ENCODE results near the gene ITPRID2. TPM values are rescaled to one million over a fixed set of nuclear protein-coding genes. Genes with fewer than 3 reads are reported as not detected.

The ITPRID2 gene
- 101 and 286 TPM in 2 replicates for total RNA-seq (ENCODE audit: low replicate concordance)

DNA sequence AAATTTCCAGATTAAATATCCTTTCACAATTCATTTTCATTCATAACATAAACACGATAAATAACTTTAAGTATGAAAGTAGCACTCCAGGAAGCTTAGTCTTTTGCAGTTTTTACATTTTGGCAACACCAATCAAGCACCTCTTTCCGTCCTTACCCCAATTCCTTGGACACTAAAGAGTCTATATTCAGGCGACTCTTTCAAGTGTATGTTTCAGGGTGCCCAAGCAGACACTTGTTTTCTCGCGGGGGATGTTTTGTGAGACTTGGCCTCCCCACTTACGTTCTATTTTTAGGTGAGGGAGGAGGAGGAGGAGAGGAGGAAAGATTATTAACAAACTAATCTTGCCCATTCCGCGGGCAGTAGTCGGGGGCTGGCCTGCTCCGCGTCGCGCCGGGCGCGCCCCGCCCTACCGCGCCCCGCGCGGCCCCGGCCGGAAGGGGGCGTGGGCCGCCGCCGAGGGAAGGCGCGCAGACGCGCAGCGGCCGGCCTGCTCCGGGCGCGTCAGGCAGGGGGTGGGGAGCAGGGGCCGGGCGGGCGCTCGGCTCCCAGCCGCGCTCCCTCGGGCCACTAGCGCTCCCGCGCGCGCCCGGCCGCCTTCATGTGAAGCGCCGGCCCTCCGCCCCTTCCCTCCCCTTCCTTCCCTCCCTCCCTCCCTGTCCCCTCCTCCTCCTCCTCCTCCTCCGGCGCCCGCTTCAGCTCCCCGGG is at the start of gene ITPRID2:
ITPRID2 (plus strand) TSS at position 473 of the 708 bp plus-strand sequence. CDS start 337 bp downstream, outside the sequence.
- DNase-seq (ENCODE audit: low read depth), result peak; percentile 82
- H3K4me3 ChIP-seq (ENCODE audit: low read depth, low read length), result peak within 1 kb of the TSS; percentile 84
- TF ChIP-seq, protein P1, sequence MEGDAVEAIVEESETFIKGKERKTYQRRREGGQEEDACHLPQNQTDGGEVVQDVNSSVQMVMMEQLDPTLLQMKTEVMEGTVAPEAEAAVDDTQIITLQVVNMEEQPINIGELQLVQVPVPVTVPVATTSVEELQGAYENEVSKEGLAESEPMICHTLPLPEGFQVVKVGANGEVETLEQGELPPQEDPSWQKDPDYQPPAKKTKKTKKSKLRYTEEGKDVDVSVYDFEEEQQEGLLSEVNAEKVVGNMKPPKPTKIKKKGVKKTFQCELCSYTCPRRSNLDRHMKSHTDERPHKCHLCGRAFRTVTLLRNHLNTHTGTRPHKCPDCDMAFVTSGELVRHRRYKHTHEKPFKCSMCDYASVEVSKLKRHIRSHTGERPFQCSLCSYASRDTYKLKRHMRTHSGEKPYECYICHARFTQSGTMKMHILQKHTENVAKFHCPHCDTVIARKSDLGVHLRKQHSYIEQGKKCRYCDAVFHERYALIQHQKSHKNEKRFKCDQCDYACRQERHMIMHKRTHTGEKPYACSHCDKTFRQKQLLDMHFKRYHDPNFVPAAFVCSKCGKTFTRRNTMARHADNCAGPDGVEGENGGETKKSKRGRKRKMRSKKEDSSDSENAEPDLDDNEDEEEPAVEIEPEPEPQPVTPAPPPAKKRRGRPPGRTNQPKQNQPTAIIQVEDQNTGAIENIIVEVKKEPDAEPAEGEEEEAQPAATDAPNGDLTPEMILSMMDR (IDR thresholded peaks at IDR 0.05; ENCODE audit: insufficient read depth, low read length), result no peak

DNA sequence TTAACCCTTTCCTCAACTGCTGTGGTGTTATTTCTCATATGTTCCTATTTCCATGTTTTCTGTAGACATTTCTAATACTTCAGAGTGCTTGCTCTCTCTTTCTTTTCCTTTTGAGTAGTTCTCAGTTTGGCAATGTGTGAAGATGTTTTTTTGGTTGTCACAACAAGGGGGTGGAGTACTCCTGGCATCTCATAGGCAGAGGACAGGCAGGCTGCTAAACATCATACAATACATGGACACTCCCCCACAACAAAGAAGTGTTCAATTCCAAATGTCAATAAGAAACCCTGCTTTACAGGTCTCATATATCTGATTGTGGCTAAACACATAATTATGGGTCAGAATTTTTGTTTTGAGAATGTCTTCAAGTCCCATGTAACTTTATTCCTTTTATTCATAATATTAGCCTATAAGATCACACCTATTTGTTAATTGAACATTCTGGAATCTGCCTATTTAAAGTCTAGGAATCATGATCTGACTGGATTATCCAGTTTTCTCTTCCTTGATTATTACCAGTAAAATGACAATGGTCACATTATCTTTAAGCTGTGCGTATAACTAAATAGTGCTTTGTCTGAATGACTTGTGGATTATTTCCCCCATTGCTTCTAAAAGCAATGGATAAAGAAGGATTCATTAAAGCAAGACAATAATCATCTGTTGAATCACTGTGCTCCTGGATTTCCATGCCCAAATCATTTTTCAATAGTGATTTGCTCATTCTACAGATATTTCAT is 46.8 kb upstream of the ITPRID2 start:
- DNase-seq (ENCODE audit: low read depth), result no peak
- H3K4me3 ChIP-seq (ENCODE audit: low read depth, low read length), result no peak overlapping the region
- TF ChIP-seq, protein P1 (IDR thresholded peaks at IDR 0.05; ENCODE audit: insufficient read depth, low read length), result no peak

DNA sequence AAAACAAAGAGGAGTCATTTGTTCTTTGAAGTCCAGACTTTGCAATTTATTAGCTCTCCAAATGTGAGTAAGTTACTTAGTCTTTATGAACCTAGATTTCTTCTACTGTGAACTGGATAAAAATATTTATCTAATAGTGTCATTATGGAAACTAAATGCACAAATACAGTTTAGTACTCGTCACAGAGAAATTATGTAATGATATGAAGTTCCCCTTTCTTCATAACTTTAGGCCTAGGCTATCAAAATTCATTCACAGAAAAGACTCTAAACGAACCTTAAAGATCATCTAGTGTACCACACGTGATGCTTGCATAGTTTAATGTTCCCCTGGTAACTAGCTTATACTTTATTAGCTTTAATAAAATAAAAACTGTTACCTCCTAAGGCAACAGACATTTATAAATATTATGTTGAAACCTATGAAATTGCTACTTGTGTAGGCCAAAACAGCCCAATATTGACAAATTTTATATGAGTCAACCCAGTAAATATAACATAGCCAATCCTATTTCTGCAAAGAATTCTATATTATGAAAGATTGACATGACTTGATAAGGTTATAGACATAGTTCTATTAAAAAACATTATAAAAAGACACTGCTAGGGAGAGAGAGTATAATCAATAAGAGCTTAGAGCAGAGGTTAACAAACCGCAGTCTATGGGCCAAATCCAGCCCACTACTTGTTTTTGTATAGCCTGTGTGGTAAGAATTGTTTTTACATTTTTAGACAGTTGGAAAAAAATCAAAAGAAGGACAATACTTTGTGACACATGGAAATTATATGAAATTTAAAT is 44.9 kb upstream of the ITPRID2 start:
- TF ChIP-seq, protein P1 (IDR thresholded peaks at IDR 0.05; ENCODE audit: insufficient read depth, low read length), result no peak
- no peak overlapping the region for H3K4me3 ChIP-seq (ENCODE audit: low read depth, low read length)
- DNase-seq (ENCODE audit: low read depth), result no peak

DNA sequence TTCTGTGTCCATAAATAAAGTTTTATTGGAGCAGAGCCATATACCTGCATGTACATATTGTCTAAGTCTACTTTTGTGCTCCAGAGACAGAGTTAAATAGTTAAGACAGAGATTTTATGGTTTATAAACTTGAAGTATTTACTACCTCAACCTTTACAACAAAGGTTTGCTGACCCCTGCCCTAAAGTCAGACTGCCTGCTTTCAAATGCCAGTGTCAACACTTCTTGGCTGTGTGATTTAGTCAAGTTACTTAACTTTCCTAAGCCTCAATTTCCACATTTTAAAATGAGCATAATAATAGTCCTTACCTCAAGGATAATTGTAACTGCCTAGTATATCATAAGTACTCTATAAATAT is 44.4 kb upstream of the ITPRID2 start:
- H3K4me3 ChIP-seq (ENCODE audit: low read depth, low read length), result no peak overlapping the region
- TF ChIP-seq, protein P1 (IDR thresholded peaks at IDR 0.05; ENCODE audit: insufficient read depth, low read length), result no peak
- DNase-seq (ENCODE audit: low read depth), result no peak

DNA sequence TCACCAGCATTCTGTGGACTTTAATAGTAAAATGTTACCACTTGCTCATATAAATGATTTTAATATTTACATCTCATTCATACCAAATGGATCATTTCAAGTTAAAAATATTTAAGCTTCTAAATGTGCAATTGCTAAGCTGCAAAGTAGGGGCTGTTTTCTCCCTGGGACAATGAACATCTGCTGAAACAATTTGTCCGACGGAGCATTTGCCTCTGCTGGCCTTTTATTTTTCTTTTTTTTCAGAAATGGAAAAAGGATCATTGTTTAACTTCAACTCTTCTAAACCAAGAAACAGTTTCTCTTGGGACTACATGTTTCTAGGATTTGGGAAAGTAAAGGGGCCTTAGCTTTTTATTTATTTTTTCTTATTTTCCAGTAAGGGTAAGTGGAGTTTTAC is 43.8 kb upstream of the ITPRID2 start:
- DNase-seq (ENCODE audit: low read depth), result no peak
- no peak overlapping the region for H3K4me3 ChIP-seq (ENCODE audit: low read depth, low read length)
- TF ChIP-seq, protein P1 (IDR thresholded peaks at IDR 0.05; ENCODE audit: insufficient read depth, low read length), result no peak

DNA sequence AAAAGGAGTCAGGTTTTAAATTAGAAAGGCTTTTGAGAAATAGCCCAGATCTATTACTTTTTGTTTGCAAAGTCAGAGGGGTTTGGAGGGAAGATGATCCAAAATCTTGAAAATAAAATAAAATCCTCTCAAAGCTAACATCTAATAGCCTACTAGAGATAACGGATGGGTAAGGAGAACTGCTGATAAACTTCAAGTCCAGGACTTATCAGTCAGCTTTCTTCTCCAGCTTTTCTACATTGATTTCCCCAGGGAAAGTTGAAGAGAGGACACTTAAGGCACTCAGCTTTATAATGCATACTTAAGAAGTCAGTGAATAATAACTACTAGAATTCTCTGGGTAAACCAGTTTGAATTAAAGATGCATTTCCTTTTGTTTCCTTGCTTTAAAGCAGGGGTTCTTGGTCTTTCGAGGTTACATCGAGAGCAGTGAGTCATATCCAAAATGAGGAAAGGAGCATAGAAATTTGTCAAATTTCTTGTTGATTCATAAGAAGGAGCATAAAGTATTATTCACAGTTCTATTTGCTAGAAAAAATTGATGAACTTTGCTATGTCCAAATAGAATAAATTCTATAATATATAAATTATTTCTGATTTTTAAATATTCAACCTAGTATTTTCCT is 43.2 kb upstream of the ITPRID2 start:
- no peak for DNase-seq (ENCODE audit: low read depth)
- H3K4me3 ChIP-seq (ENCODE audit: low read depth, low read length), result no peak overlapping the region
- TF ChIP-seq, protein P1 (IDR thresholded peaks at IDR 0.05; ENCODE audit: insufficient read depth, low read length), result no peak

All from fibroblast of the aortic adventitia (primary cell).